ENCODE data around the gene VEGFC.

DNA sequence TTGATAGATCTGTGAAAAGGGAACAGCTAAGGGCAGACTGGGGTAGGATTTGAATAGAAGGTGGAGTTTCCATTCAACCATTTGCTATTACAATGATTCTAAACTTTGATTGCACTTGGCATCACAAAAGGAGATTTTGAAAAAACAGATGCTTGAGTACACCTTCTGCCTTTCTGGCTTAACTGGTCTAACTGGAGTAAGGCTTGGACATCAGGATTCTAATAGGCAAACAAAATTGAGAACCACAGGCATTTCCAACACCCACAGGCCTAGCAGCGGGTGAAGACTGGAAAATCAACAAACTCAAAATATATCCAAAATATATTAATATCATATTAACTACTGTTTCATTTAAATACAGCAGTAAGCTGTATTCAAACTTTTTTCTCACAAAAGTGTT is 1.9 kb upstream of the VEGFC start:
- TF ChIP-seq POLR2A (IDR thresholded peaks at IDR 0.05): no peak
- TF ChIP-seq POLR2AphosphoS5 (IDR thresholded peaks at IDR 0.05): peak; percentile 77
- TF ChIP-seq, protein P1, sequence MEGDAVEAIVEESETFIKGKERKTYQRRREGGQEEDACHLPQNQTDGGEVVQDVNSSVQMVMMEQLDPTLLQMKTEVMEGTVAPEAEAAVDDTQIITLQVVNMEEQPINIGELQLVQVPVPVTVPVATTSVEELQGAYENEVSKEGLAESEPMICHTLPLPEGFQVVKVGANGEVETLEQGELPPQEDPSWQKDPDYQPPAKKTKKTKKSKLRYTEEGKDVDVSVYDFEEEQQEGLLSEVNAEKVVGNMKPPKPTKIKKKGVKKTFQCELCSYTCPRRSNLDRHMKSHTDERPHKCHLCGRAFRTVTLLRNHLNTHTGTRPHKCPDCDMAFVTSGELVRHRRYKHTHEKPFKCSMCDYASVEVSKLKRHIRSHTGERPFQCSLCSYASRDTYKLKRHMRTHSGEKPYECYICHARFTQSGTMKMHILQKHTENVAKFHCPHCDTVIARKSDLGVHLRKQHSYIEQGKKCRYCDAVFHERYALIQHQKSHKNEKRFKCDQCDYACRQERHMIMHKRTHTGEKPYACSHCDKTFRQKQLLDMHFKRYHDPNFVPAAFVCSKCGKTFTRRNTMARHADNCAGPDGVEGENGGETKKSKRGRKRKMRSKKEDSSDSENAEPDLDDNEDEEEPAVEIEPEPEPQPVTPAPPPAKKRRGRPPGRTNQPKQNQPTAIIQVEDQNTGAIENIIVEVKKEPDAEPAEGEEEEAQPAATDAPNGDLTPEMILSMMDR (IDR thresholded peaks at IDR 0.05): no peak
